Neutrophil (primary cell): Measurements from ENCODE around the gene HIPK2.
A peak's percentile ranks its signal among the peaks of the same experiment; 100 is the strongest.

ENCODE experiments used
- H3K27ac ChIP-seq: fragments of 200-600 bp; sonication (generic); 2 replicates; pipeline ENCODE4 v1.5.1; 2016; ENCODE audit warnings: mild to moderate bottlenecking, moderate library complexity
- H3K27me3 ChIP-seq: fragments of 200-600 bp; sonication (generic); 2 replicates; pipeline ENCODE4 v1.6.0; 2016; ENCODE audit warnings: mild to moderate bottlenecking
- H3K36me3 ChIP-seq: fragments of 200-600 bp; sonication (generic); 2 replicates; pipeline ENCODE4 v1.5.1; 2017
- H3K4me1 ChIP-seq, 2 experiments: fragments of 200-600 bp in 1 of 2; sonication (generic) in 1 of 2; 1 replicate in 1 of 2; 2 replicates in 1 of 2; pipeline versions ENCODE4 v1.5.1 to v1.6.1; 2013 to 2016; ENCODE audit warnings: low read depth in 1 of 2, low read length in 1 of 2, mild to moderate bottlenecking in 1 of 2, moderate library complexity in 1 of 2; ENCODE audit not compliant: control insufficient read depth in 1 of 2, insufficient read depth in 1 of 2
- H3K4me3 ChIP-seq, 2 experiments: fragments of 200-600 bp in 1 of 2; sonication (generic) in 1 of 2; 1 replicate in 1 of 2; 2 replicates in 1 of 2; pipeline ENCODE4 v1.5.1; 2013 to 2016; ENCODE audit warnings: low read depth in 1 of 2, low read length in 1 of 2, mild to moderate bottlenecking in 1 of 2, moderate library complexity in 1 of 2
- H3K9me3 ChIP-seq: fragments of 200-600 bp; sonication (generic); 2 replicates; pipeline ENCODE4 v1.5.1; 2016
- TF ChIP-seq, protein P1 (sequence below): fragments of 200-600 bp; sonication (generic); IDR thresholded peaks from 2 replicates; pipeline ENCODE4 v1.5.1; 2016; ENCODE audit warnings: antibody characterized with exemption

The HIPK2 gene

DNA sequence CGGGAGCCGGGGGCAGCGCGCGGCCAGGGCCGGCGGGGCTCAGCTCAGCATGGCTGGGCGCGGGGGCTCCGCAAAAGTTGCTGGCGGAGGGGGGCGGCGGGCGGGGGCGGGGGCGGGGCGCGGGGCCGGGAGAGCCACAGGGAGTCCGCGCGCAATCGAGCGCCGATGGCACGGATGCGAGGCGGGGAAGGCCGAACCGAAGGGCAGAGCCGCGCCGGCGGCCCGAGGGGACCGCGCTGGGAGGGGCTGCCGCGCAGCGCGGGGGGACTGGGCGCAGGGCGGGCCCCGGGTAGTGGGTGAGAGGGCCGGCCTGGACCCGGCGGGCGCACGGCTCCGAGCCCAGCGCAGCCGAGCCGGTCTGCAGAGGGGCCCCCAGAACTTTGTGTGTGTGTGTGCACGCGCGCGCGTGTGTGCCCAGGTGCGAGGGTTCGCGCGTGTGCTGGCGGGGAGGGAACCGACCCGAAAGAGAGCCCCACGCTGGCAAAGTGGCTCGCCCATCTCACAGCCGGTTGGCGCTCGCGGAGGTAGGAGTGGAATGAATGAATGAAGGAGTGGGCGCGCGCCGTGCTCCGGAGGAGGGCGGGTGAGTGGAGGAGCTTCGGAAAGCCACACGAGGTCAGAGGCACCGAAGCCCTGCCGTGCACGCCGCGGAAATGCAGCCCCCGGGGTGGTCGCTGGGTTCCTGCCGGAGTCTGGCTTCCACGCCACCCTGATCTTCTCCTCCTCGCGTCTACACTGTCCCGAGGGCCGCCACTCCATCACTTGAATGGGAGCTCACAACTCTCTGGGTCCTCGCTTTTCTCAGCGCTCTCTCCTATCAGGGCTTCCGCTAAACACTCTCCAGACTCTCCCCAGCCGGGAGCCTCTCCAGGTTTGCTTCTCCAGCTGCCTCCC is at the start of gene HIPK2:
HIPK2 (minus strand) TSS at position 51 of the 894 bp plus-strand sequence. CDS start 375 bp downstream, outside the sequence.
- H3K4me3 ChIP-seq: peak within 1 kb of the TSS; percentile 74 to 77
- peak within 1 kb of the TSS; percentile 95 for H3K27ac ChIP-seq
- TF ChIP-seq, protein P1, sequence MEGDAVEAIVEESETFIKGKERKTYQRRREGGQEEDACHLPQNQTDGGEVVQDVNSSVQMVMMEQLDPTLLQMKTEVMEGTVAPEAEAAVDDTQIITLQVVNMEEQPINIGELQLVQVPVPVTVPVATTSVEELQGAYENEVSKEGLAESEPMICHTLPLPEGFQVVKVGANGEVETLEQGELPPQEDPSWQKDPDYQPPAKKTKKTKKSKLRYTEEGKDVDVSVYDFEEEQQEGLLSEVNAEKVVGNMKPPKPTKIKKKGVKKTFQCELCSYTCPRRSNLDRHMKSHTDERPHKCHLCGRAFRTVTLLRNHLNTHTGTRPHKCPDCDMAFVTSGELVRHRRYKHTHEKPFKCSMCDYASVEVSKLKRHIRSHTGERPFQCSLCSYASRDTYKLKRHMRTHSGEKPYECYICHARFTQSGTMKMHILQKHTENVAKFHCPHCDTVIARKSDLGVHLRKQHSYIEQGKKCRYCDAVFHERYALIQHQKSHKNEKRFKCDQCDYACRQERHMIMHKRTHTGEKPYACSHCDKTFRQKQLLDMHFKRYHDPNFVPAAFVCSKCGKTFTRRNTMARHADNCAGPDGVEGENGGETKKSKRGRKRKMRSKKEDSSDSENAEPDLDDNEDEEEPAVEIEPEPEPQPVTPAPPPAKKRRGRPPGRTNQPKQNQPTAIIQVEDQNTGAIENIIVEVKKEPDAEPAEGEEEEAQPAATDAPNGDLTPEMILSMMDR: no peak
- H3K27me3 ChIP-seq: peaks cover 17% of the 10 kb centered on the region
- H3K4me1 ChIP-seq: peaks cover 39 to 40% of the 10 kb centered on the region in 2 experiments
- no peaks in the 10 kb centered on the region for H3K36me3 ChIP-seq
- H3K9me3 ChIP-seq: no peaks in the 10 kb centered on the region

DNA sequence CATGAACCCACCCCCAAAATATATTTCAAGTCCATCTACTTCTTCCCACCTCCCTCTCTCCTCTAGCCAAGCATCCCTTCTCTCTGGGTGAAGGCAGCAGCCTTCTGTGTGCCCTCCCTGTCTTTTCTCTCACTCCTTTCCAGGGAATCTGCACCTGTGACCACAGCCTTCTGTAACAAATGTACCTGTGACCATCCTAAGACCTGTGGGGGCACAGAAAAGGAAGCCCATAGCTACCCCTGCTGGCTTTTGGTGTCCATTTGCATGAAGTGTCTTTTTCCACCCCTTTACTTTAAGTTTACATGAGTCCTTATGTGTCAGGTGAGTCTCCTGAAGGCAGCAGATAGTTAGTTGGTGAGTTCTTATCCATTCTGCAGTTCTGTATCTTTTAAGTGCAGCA is 49.2 kb upstream of the HIPK2 start:
- TF ChIP-seq, protein P1: no peak
- H3K36me3 ChIP-seq: no peaks in the 10 kb centered on the region

DNA sequence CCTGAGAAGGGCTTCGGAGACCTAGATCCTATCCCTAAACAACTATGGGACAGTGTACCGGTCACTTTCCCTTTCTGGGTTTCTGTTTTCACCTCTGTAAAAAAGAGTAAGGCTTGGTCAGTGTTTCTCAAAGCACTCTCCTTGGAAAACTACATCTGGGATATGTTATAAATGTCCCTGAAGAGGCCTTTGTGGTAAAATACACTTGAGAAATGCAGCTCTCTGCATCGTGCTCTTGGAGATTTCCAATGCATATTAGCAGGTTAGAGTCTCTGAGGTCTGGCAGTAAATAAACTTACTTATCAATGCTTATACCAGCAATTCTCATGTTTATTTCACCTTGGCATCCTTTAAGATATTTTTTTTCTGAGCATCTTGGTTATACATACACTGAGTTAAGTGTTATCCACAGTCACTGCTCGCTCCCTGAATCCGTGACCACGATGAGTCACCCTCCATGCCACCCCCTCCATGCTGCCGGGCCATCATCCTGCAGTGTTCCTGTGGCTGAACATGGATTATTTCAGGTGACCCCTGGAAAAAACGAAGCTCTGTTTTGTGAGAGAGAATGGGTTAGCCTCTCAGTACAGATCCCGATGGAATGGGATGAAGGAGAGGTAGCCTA is 48.0 kb upstream of the HIPK2 start:
- H3K27ac ChIP-seq: no peak overlapping the region
- H3K36me3 ChIP-seq: no peaks in the 10 kb centered on the region
- H3K4me1 ChIP-seq: peaks cover 9 to 24% of the 10 kb centered on the region in 2 experiments
- H3K9me3 ChIP-seq: no peaks in the 10 kb centered on the region
- no peaks in the 10 kb centered on the region for H3K27me3 ChIP-seq
- TF ChIP-seq, protein P1: no peak
- no peak overlapping the region for H3K4me3 ChIP-seq

More for the DNA sequence above, 49.2 kb upstream of the HIPK2 start:
- Histone ChIP-seq H3K4me1 (peaks cover 18 to 36% of the 10 kb centered on the region in 2 experiments), H3K9me3 (no peaks in the 10 kb centered on the region), H3K27me3 (no peaks in the 10 kb centered on the region), H3K4me3 (no peak overlapping the region), H3K27ac (no peak overlapping the region)

DNA sequence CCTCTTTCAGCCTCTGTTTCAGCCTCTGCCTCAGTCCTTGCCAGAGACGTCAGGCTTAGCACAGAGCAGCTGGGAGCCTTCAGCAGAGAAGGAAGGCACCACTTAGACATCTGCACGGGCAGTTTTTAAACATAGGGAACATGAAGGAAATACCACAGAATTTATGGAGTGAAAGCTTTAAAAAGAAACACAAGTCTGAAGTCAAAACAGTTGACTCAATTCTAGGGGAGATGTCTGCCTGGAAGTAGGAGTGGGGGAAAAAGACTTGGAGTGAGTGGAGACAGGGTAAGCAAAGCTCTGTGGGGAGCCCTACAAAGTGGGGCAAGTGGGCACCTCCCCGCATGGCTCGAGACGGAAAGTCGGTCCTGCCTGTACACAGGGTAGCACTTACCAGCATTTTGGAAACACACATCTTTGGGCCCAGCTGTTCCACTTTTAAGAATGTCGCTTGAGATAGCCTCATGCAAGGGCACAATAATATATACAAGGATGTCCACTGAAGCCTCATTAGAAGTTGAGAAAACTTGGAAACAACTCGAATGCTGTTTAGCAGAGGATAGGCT is 46.2 kb upstream of the HIPK2 start:
- H3K4me3 ChIP-seq: no peak overlapping the region
- TF ChIP-seq, protein P1: no peak
- no peaks in the 10 kb centered on the region for H3K9me3 ChIP-seq
- H3K27ac ChIP-seq: no peak overlapping the region
- H3K36me3 ChIP-seq: no peaks in the 10 kb centered on the region
- H3K4me1 ChIP-seq: peaks cover 8 to 9% of the 10 kb centered on the region in 2 experiments
- no peaks in the 10 kb centered on the region for H3K27me3 ChIP-seq

DNA sequence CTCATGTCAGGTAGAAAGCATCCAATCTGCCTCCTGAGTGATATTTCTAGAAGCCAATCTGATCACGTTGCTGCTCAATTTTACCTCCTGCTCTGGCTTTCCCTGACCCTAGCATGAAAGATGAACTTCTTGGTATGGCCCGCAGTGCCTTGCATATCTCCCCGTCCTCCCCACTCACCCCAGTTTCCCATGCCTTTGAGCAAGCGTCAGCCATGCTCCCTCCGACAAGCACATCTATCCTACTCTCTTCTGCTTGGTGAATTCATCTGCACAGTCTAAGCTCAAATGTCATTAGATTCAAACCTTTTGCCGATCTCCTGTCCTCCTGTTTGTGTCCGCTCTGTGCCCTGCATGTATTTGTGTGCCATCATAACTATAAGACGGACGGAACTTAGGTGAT is 45.1 kb upstream of the HIPK2 start:
- TF ChIP-seq, protein P1: no peak
- H3K27ac ChIP-seq: no peak overlapping the region
- no peaks in the 10 kb centered on the region for H3K36me3 ChIP-seq
- H3K4me3 ChIP-seq: no peak overlapping the region
- H3K9me3 ChIP-seq: no peaks in the 10 kb centered on the region
- H3K27me3 ChIP-seq: no peaks in the 10 kb centered on the region
- H3K4me1 ChIP-seq: no peaks in the 10 kb centered on the region
